Body of pancreas (tissue), 4 donors: Measurements from ENCODE around the gene AP1S1.
A peak's percentile ranks its signal among the peaks of the same experiment; 100 is the strongest.

Source experiments
- POLR2A ChIP-seq, 3 donors: fragments of 450-650 bp; IDR thresholded peaks; one replicate each; pipeline ENCODE4 v1.6.1; 2016; ENCODE audit warnings: antibody characterized with exemption in 3 of 3, mild to moderate bottlenecking in 2 of 3
- TF ChIP-seq, protein P1 (sequence below), 7 experiments: fragments of 450-650 bp in 4 of 7; fragments of 200-600 bp in 3 of 7; sonication (generic) in 3 of 7; IDR thresholded peaks; one replicate each; pipeline ENCODE4 v1.5.1; 2016 to 2019; ENCODE audit warnings: antibody characterized with exemption in 7 of 7

- TF ChIP-seq, protein P1, sequence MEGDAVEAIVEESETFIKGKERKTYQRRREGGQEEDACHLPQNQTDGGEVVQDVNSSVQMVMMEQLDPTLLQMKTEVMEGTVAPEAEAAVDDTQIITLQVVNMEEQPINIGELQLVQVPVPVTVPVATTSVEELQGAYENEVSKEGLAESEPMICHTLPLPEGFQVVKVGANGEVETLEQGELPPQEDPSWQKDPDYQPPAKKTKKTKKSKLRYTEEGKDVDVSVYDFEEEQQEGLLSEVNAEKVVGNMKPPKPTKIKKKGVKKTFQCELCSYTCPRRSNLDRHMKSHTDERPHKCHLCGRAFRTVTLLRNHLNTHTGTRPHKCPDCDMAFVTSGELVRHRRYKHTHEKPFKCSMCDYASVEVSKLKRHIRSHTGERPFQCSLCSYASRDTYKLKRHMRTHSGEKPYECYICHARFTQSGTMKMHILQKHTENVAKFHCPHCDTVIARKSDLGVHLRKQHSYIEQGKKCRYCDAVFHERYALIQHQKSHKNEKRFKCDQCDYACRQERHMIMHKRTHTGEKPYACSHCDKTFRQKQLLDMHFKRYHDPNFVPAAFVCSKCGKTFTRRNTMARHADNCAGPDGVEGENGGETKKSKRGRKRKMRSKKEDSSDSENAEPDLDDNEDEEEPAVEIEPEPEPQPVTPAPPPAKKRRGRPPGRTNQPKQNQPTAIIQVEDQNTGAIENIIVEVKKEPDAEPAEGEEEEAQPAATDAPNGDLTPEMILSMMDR (IDR thresholded peaks at IDR 0.05) = no peak
- peak in 2 of 3 donors; percentile 8 to 17 for TF ChIP-seq POLR2A (IDR thresholded peaks at IDR 0.05)
Measured at GRCh38 chr7:101172854-101173751, 18.8 kb downstream of the AP1S1 start.
